Gastroesophageal sphincter (tissue), 3 donors: ENCODE data around the gene PCBD2.

ENCODE experiments used
- EP300 ChIP-seq: sonication (generic); formaldehyde crosslinking; IDR thresholded peaks from one replicate; pipeline ENCODE4 v1.6.1; 2017; ENCODE audit warnings: antibody characterized with exemption, mild to moderate bottlenecking
- POLR2A ChIP-seq, 2 donors: fragments of 450-650 bp; IDR thresholded peaks; one replicate each; pipeline ENCODE4 v1.6.1; 2017; ENCODE audit warnings: antibody characterized with exemption in 2 of 2, mild to moderate bottlenecking in 2 of 2, moderate library complexity in 1 of 2
- POLR2AphosphoS5 ChIP-seq: sonication (generic); formaldehyde crosslinking; IDR thresholded peaks from one replicate; pipeline ENCODE4 v1.6.1; 2017; ENCODE audit warnings: antibody characterized with exemption
- TF ChIP-seq, protein P1 (sequence below), 4 experiments: fragments of 200-600 bp in 2 of 4; fragments of 450-650 bp in 2 of 4; sonication (generic) in 1 of 4; IDR thresholded peaks; one replicate each; pipeline ENCODE4 v1.5.1; 2017 to 2019; ENCODE audit warnings: antibody characterized with exemption in 4 of 4, mild to moderate bottlenecking in 2 of 4, moderate library complexity in 2 of 4

DNA sequence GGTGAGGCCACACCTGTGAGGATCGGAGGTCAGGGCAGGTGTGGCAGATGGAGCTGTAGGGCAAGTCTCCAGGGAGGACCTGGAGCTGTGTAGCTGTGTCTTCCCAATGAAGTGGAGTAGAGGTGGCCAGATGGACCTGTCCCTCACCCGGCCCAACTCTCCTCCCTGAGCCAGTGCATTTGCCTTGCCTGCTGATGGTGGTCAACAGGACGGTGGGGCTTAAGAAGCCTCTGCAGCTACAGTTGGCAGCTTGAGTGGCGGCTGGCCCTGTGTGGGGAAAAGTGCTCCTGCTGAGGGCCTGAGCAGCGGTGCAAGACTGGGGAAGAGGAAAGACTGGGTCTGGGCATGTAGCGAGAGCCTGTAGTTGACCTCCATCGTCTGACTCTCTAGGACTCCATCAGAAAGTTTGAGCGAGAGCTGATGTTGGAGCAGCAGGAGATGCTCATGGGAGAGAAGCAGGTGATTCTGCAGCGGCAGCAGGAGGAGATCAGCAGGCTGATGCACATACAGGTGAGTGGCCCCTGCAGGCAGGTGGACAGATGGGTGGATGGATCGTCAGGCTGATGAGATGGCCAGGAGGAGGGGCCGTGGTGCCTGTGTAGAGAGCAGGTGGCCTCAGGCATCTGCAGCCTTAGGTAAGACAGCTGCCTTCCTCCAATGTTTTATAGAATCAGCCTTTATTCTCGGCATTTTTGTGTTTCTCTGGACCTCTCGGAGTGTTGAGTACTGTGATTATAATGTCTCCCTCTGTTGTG, 104.2 kb downstream of the PCBD2 start:
- TF ChIP-seq, protein P1, sequence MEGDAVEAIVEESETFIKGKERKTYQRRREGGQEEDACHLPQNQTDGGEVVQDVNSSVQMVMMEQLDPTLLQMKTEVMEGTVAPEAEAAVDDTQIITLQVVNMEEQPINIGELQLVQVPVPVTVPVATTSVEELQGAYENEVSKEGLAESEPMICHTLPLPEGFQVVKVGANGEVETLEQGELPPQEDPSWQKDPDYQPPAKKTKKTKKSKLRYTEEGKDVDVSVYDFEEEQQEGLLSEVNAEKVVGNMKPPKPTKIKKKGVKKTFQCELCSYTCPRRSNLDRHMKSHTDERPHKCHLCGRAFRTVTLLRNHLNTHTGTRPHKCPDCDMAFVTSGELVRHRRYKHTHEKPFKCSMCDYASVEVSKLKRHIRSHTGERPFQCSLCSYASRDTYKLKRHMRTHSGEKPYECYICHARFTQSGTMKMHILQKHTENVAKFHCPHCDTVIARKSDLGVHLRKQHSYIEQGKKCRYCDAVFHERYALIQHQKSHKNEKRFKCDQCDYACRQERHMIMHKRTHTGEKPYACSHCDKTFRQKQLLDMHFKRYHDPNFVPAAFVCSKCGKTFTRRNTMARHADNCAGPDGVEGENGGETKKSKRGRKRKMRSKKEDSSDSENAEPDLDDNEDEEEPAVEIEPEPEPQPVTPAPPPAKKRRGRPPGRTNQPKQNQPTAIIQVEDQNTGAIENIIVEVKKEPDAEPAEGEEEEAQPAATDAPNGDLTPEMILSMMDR (IDR thresholded peaks at IDR 0.05), result no peak
- TF ChIP-seq POLR2AphosphoS5, result no peak
- TF ChIP-seq POLR2A (IDR thresholded peaks at IDR 0.05), result no peak
- TF ChIP-seq EP300, result no peak
